Mesodermal cell (in vitro differentiated cells): Measurements from ENCODE around the gene GFRA4.

Experiments
- H3K27ac ChIP-seq: 2 replicates; pipeline ENCODE4 v1.7.0; 2013; ENCODE audit warnings: mild to moderate bottlenecking, low read depth, low read length, moderate library complexity; ENCODE audit not compliant: severe bottlenecking
- H3K36me3 ChIP-seq: 2 replicates; pipeline ENCODE4 v1.7.1; 2013; ENCODE audit warnings: mild to moderate bottlenecking, low read length, moderate library complexity; ENCODE audit not compliant: control insufficient read depth, insufficient read depth
- H3K4me1 ChIP-seq: one replicate; pipeline ENCODE4 v1.7.1; 2013; ENCODE audit warnings: mild to moderate bottlenecking, low read length; ENCODE audit not compliant: insufficient read depth, control insufficient read depth, poor library complexity, severe bottlenecking
- H3K4me3 ChIP-seq: 2 replicates; pipeline ENCODE4 v1.7.0; 2013; ENCODE audit warnings: low read length, control low read depth, mild to moderate bottlenecking; ENCODE audit not compliant: insufficient read depth, poor library complexity, severe bottlenecking; ENCODE audit errors: extremely low read depth
- H3K9me3 ChIP-seq: 2 replicates; pipeline ENCODE4 v1.7.1; 2013; ENCODE audit warnings: mild to moderate bottlenecking, low read length, moderate library complexity; ENCODE audit not compliant: control insufficient read depth
- WGBS, 2 experiments: methylation state at CpG; one replicate each; pipeline ENCODE4 v1.1.5; 2013; ENCODE audit warnings: missing lambda C conversion rate in 2 of 2; ENCODE audit not compliant: insufficient coverage in 2 of 2; 5-methylcytosine and 5-hydroxymethylcytosine counted together

GFRA4 gene

GRCh38 chr20:3672547-3673171, 9.5 kb upstream of the GFRA4 start:
- Histone ChIP-seq H3K4me1 (peaks cover 19% of the 10 kb centered on the region), H3K27ac (no peak overlapping the region), H3K36me3 (peaks cover 5% of the 10 kb centered on the region), H3K9me3 (no peaks in the 10 kb centered on the region), H3K4me3 (no peak overlapping the region)
- WGBS, 2 experiments = 93 to 97% methylated on average over 30 to 58 of the region's 58 CpGs

DNA sequence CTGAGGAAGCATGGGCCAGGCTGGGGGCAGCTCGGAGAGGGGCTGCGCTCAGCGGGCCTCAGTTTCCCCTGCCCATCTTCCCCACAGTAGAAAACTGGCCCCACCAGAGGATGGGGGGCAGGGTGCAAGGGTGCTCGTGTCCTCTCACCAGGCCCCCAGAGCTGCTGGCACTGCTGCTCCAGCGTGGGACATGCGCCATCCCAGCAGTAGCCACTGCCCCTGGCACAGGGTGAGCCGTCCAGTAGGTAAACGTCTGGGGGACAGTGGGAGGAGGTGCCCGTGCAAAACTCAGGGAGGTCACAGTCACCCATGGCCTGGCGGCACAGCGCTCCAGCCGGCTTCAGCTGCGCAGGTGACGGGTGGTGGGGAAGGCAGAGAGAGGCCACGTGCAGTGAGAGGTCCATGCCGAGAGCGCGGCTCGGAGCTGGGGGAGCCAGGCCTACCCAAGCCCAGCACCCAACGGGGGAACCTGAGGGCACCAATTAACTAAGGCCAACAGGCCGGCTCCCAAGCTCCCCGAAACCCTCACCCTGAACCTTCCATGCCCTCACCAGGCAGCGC, 8.9 kb upstream of the GFRA4 start:
- Histone ChIP-seq H3K9me3 (no peaks in the 10 kb centered on the region), H3K4me1 (peaks cover 14% of the 10 kb centered on the region), H3K36me3 (peaks cover 5% of the 10 kb centered on the region), H3K4me3 (no peak overlapping the region), H3K27ac (no peak overlapping the region)
- 94 to 97% methylated on average over 18 to 19 of the region's 23 CpGs for WGBS, 2 experiments

DNA sequence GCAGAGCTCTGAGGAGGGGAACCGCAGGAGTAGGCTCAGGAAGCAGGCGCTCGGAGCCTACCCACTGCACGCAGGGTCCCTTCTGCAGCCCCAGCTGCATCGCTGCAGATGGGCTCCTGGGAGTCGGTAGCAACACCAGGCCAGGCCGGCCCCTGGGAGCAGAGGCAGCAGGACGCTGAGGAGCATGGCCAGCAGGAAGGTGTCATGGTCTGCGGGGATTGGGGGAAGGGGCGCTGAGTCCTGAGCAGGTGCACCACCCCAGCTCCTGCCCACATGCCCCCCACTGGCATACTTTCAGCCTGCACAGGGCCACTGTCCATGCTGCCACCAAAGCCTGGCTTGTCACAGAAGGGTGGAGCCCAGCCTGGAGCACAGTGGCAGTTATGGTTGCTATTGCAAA, 7.7 kb upstream of the GFRA4 start:
- Histone ChIP-seq H3K9me3 (no peaks in the 10 kb centered on the region), H3K27ac (no peak overlapping the region), H3K4me3 (no peak overlapping the region), H3K36me3 (peaks cover 5% of the 10 kb centered on the region), H3K4me1 (peaks cover 11% of the 10 kb centered on the region)
- WGBS, 2 experiments = 88 to 91% methylated on average over 10 of the region's 10 CpGs

DNA sequence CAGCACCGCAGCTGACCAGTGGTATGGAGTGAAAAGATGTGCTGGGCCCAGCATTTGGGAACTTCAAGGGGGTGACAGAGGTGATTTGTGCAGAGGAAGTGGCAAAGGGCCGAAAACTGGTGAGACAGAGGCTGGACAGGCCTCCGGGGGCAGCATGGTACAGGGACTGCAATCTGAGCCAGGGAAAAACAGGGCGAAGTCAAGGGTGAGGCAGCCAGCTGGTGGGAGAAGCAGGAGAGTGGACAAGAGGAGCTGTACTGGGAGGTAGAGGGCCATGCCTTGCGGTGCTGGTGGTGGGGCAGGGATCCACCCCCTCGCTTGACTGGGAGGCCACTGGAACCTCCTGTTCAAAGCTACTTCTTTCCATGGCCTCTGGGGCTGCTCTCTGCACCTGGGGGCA, 7.3 kb upstream of the GFRA4 start:
- Histone ChIP-seq H3K9me3 (no peaks in the 10 kb centered on the region), H3K36me3 (peaks cover 2% of the 10 kb centered on the region), H3K27ac (no peak overlapping the region), H3K4me1 (peaks cover 11% of the 10 kb centered on the region), H3K4me3 (no peak overlapping the region)
- 63 to 77% methylated on average over 4 to 6 of the region's 6 CpGs for WGBS, 2 experiments

- no peaks in the 10 kb centered on the region for H3K9me3 ChIP-seq
- no peak overlapping the region for H3K4me3 ChIP-seq
- 82 to 94% methylated on average over 10 to 13 of the region's 13 CpGs for WGBS, 2 experiments
These were observed 6.6 kb upstream of the GFRA4 start for GRCh38 chr20:3669710-3670367.

GRCh38 chr20:3667434-3668037, 4.3 kb upstream of the GFRA4 start:
- peaks cover 11% of the 10 kb centered on the region for H3K4me1 ChIP-seq
- H3K9me3 ChIP-seq = no peaks in the 10 kb centered on the region
- H3K36me3 ChIP-seq = no peaks in the 10 kb centered on the region
- 80 to 93% methylated on average over 1 to 4 of the region's 8 CpGs for WGBS, 2 experiments
- H3K4me3 ChIP-seq = no peak overlapping the region
- no peak overlapping the region for H3K27ac ChIP-seq

More at GRCh38 chr20:3669710-3670367, 6.6 kb upstream of the GFRA4 start:
- Histone ChIP-seq H3K36me3 (no peaks in the 10 kb centered on the region), H3K27ac (no peak overlapping the region), H3K4me1 (peaks cover 11% of the 10 kb centered on the region)

GRCh38 chr20:3663858-3664257, 659 bp upstream of the GFRA4 start:
- Histone ChIP-seq H3K36me3 (no peaks in the 10 kb centered on the region), H3K9me3 (no peaks in the 10 kb centered on the region), H3K4me1 (no peaks in the 10 kb centered on the region), H3K4me3 (no peak overlapping the region), H3K27ac (no peak overlapping the region)
- WGBS, 2 experiments = 80 to 100% methylated on average over 1 of the region's 2 CpGs

DNA sequence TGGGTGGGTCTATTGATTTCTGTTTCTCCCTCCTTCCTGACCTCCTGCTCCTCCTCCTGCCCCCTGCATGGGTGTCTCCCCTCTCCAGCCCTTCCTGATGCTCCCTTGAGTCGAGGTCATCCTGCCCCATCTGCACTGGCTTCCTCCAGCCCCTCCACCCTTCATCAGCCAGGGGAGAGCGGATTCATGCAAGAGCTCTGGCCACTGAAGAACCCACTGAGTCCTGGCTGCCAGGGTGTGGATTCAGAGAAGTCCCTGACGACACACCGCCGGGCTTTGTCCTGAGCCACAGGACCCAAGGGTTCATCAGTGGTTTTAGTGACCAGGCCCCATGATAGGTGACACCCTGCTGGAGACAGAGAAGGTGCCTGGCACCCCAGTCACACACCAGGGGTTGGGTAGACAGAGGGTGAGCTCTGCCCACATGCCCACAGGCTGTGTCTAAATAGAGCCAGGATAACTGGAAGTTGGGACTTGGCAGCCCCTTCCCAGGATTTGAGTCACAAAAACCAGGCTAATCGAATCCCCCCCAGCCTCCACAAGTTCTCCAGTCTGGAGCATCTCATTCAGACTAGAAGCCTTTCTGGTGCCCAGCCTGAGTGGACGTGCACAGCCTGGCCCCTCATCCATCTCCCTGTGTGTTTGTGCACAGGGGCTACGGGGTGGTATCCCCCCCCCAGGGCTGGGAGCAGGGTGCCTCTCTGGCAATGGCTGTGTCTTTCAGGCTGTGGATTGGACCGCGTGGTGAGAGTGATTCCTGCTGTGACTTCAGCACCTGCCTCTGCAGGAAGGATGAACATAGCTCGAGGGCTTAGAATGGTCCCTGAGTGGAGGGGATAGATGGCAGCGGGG, 1.2 kb downstream of the GFRA4 start:
- Histone ChIP-seq H3K27ac (no peak overlapping the region), H3K4me3 (no peak overlapping the region), H3K4me1 (no peaks in the 10 kb centered on the region), H3K36me3 (no peaks in the 10 kb centered on the region), H3K9me3 (no peaks in the 10 kb centered on the region)
- WGBS, 2 experiments = 76 to 81% methylated on average over 7 to 12 of the region's 12 CpGs

GRCh38 chr20:3661060-3661813, 2.0 kb downstream of the GFRA4 start:
- no peak overlapping the region for H3K27ac ChIP-seq
- H3K36me3 ChIP-seq = no peaks in the 10 kb centered on the region
- H3K4me1 ChIP-seq = no peaks in the 10 kb centered on the region
- no peak overlapping the region for H3K4me3 ChIP-seq
- no peaks in the 10 kb centered on the region for H3K9me3 ChIP-seq
- 31 to 42% methylated on average over 34 to 57 of the region's 60 CpGs for WGBS, 2 experiments
